Superior temporal gyrus (tissue), 1 donor: ENCODE measurements around the gene VPS13D.
A peak's percentile ranks its signal among the peaks of the same experiment; 100 is the strongest.
"Not testable (repeated sequence)": the region's sequence is repeated elsewhere in the genome, so short reads cannot be mapped to it uniquely, and the experiment has no call there.

ENCODE experiments used
- DNase-seq: peaks from one replicate; pipeline ENCODE4 v3.0.0-alpha.2; 2016; ENCODE audit errors: extremely low spot score

VPS13D gene

GRCh38 chr1:12467570-12468286 is 237.9 kb downstream of the VPS13D start:
- DNase-seq = no peak

GRCh38 chr1:12468323-12468722 is 238.5 kb downstream of the VPS13D start:
- DNase-seq = no peak

- no peak for DNase-seq
Measured at GRCh38 chr1:12469493-12469892, 239.7 kb downstream of the VPS13D start.

- DNase-seq = no peak
Measured at GRCh38 chr1:12469990-12470389, 240.2 kb downstream of the VPS13D start.

- not testable (repeated sequence) for DNase-seq
Measured at GRCh38 chr1:12470916-12471315, 241.1 kb downstream of the VPS13D start.

GRCh38 chr1:12472156-12472797 is 242.4 kb downstream of the VPS13D start:
- DNase-seq = no peak

GRCh38 chr1:12472798-12473551 is 243.1 kb downstream of the VPS13D start:
- DNase-seq = no peak

- DNase-seq = no peak
Measured at GRCh38 chr1:12473596-12474362, 243.9 kb downstream of the VPS13D start.

- DNase-seq = no peak
Measured at GRCh38 chr1:12475101-12475500, 245.3 kb downstream of the VPS13D start.

- no peak for DNase-seq
Measured at GRCh38 chr1:12475530-12475934, 245.7 kb downstream of the VPS13D start.

- DNase-seq = no peak
Measured at GRCh38 chr1:12475947-12476346, 246.1 kb downstream of the VPS13D start.

GRCh38 chr1:12477314-12477713 is 247.5 kb downstream of the VPS13D start:
- DNase-seq = no peak

GRCh38 chr1:12477936-12478611 is 248.2 kb downstream of the VPS13D start:
- no peak for DNase-seq

- DNase-seq = no peak
Measured at GRCh38 chr1:12478612-12478985, 248.8 kb downstream of the VPS13D start.

GRCh38 chr1:12479311-12479710 is 249.5 kb downstream of the VPS13D start:
- no peak for DNase-seq

GRCh38 chr1:12480041-12480440 is 250.2 kb downstream of the VPS13D start:
- no peak for DNase-seq

- DNase-seq = peak; percentile 40
Measured at GRCh38 chr1:12480748-12481362, 251.0 kb downstream of the VPS13D start.

- no peak for DNase-seq
Measured at GRCh38 chr1:12481928-12482327, 252.1 kb downstream of the VPS13D start.

GRCh38 chr1:12482988-12483387 is 253.2 kb downstream of the VPS13D start:
- peak; percentile 46 for DNase-seq

- no peak for DNase-seq
Measured at GRCh38 chr1:12485231-12486058, 255.6 kb downstream of the VPS13D start.
